Endothelial cell of umbilical vein (primary cell): Measurements from ENCODE around the gene CFAP99. TPM values are rescaled to one million over a fixed set of nuclear protein-coding genes. Genes with fewer than 3 reads are reported as not detected.

Experiments
- BruUV-seq: library from RNA; stranded (reverse); fragments of 400-500 nt; replicated peaks from 2 replicates; lab custom pipeline; 2021; lab: Mats Ljungman, UMichigan
- CTCF ChIA-PET: fragments of 300-600, 350-600 bp; sonication (Branson Sonifier 250); formaldehyde crosslinking; loops from one replicate; lab custom pipeline; 2021; ENCODE audit warnings: antibody characterized with exemption, inconsistent platforms; lab: Charles Lee
- POLR2A ChIA-PET: fragments of 300-600, 350-600 bp; sonication (Branson Sonifier 250); formaldehyde crosslinking; loops from one replicate; lab custom pipeline; 2021; ENCODE audit warnings: antibody characterized with exemption, inconsistent platforms; lab: Charles Lee
- DNase-seq: peaks from one replicate; pipeline ENCODE4 v3.0.0-alpha.2; 2011; ENCODE audit warnings: low read depth, low spot score
- FAIRE-seq: peaks from 2 replicates; lab custom pipeline; 2011; peaks lifted over from hg19 to GRCh38; lab: Jason Lieb, UNC
- H2AFZ ChIP-seq: 2 replicates; pipeline ENCODE4 v1.6.0; 2012; ENCODE audit warnings: low read depth, low read length, control low read depth, inconsistent platforms
- H3K27ac ChIP-seq: 2 replicates; pipeline ENCODE4 v1.5.1; 2011; ENCODE audit warnings: low read depth, mild to moderate bottlenecking, control low read depth, low read length, moderate library complexity; ENCODE audit not compliant: insufficient read depth
- H3K27me3 ChIP-seq, 2 experiments: 2 replicates each; pipeline versions ENCODE4 v1.6.0 to v1.6.1; 2011; ENCODE audit warnings: low read length in 2 of 2, mixed read lengths in 1 of 2; ENCODE audit not compliant: control insufficient read depth in 2 of 2, insufficient read depth in 2 of 2
- H3K36me3 ChIP-seq, 2 experiments: 2 replicates in 1 of 2; 3 replicates in 1 of 2; pipeline ENCODE4 v1.5.1; 2011; ENCODE audit warnings: low read length in 2 of 2, mild to moderate bottlenecking in 1 of 2, moderate library complexity in 1 of 2; ENCODE audit not compliant: control insufficient read depth in 2 of 2, insufficient read depth in 2 of 2; ENCODE audit errors: extremely low read depth in 1 of 2
- H3K4me1 ChIP-seq: 3 replicates; pipeline ENCODE4 v1.5.1; 2011; ENCODE audit warnings: mild to moderate bottlenecking, low read length; ENCODE audit not compliant: control insufficient read depth, insufficient read depth; ENCODE audit errors: extremely low read depth
- H3K4me2 ChIP-seq: 2 replicates; pipeline ENCODE4 v1.6.1; 2011; ENCODE audit warnings: low read length, control low read depth, mixed read lengths; ENCODE audit not compliant: insufficient read depth
- H3K4me3 ChIP-seq, 3 experiments: fragments of 200-600 bp in 1 of 3; sonication (generic), shearing (Covaris generic) in 1 of 3; replicated peaks in 1 of 3; 2 replicates each; pipeline ENCODE4 v1.5.1; 2011 to 2016; ENCODE audit warnings: control low read depth in 3 of 3, low read length in 3 of 3, mild to moderate bottlenecking in 2 of 3, inconsistent platforms in 1 of 3, low read depth in 1 of 3, moderate library complexity in 1 of 3; ENCODE audit not compliant: insufficient read depth in 1 of 3
- H3K79me2 ChIP-seq: 2 replicates; pipeline ENCODE4 v1.6.0; 2012; ENCODE audit warnings: low read length, inconsistent platforms; ENCODE audit not compliant: control insufficient read depth, insufficient read depth
- H3K9ac ChIP-seq: replicated peaks from 2 replicates; pipeline ENCODE3; 2011; ENCODE audit warnings: low read length, control low read depth; ENCODE audit not compliant: insufficient read depth; ENCODE audit errors: extremely low read depth
- H3K9me1 ChIP-seq: replicated peaks from 3 replicates; pipeline ENCODE4 v1.6.0; 2011; ENCODE audit warnings: mild to moderate bottlenecking, low read length; ENCODE audit not compliant: control insufficient read depth, insufficient read depth; ENCODE audit errors: extremely low read depth
- H3K9me3 ChIP-seq: replicated peaks from 2 replicates; pipeline ENCODE4 v1.5.1; 2012; ENCODE audit warnings: low read length, inconsistent platforms; ENCODE audit not compliant: control insufficient read depth, insufficient read depth
- H4K20me1 ChIP-seq: replicated peaks from 2 replicates; pipeline ENCODE3; 2011; ENCODE audit warnings: mild to moderate bottlenecking, low read length; ENCODE audit not compliant: control insufficient read depth, insufficient read depth; ENCODE audit errors: extremely low read depth
- FOS ChIP-seq: IDR thresholded peaks from 2 replicates; pipeline ENCODE4 v1.6.1; 2011; ENCODE audit warnings: mild to moderate bottlenecking, low read length, moderate library complexity, borderline replicate concordance; ENCODE audit not compliant: insufficient read depth
- GATA2 ChIP-seq: IDR thresholded peaks from 2 replicates; pipeline ENCODE4 v1.7.0; 2011; ENCODE audit warnings: low read depth, mild to moderate bottlenecking, moderate library complexity, mixed read lengths, low read length; ENCODE audit not compliant: insufficient read length, insufficient read depth
- JUN ChIP-seq: IDR thresholded peaks from 2 replicates; pipeline ENCODE4 v1.6.1; 2011; ENCODE audit warnings: borderline replicate concordance, low read depth; ENCODE audit not compliant: insufficient read length, insufficient read depth
- MAX ChIP-seq: IDR thresholded peaks from 2 replicates; pipeline ENCODE4 v1.6.1; 2011; ENCODE audit not compliant: insufficient read depth, insufficient read length
- dilution Hi-C: fragments of 300-500 bp; cut with MboI; formaldehyde crosslinking; loops from one replicate; pipeline ENCODE4 v1.15.0; 2019; ENCODE audit warnings: low sequenced_read_pairs; ENCODE audit not compliant: extremely low pct_ligation_motif_present
- intact Hi-C: fragments of 100-400 bp; cut with micrococcal nuclease; formaldehyde crosslinking; loops from one replicate; pipeline ENCODE4 v1.10.0; 2022
- polyA plus RNA-seq, 4 experiments: library from polyadenylated mRNA; depleted of rRNA in 3 of 4; stranded (reverse) in 3 of 4; unstranded in 1 of 4; fragments of >200 nt; gene quantifications; 2 replicates each; pipeline versions ENCODE4 v1.2.1 to v1.2.3, GENCODE V29; 2011 to 2012; ENCODE audit warnings: missing spikeins in 1 of 4
- total RNA-seq: library from RNA; stranded (reverse); gene quantifications from 2 replicates; pipeline ENCODE4 v1.2.3, GENCODE V29; 2021
- TF ChIP-seq, protein P1 (sequence below), 2 donors: IDR thresholded peaks; 1 replicate in 1 of 2; 2 replicates in 1 of 2; pipeline ENCODE4 v1.5.1; 2011; ENCODE audit warnings: low read length in 2 of 2, mild to moderate bottlenecking in 2 of 2, moderate library complexity in 2 of 2, control low read depth in 1 of 2, inconsistent platforms in 1 of 2, low read depth in 1 of 2; ENCODE audit not compliant: insufficient read depth in 1 of 2; ENCODE audit errors: extremely low read depth in 1 of 2

Gene CFAP99
- total and polyA plus RNA-seq, 2 donors (not counting 3 experiments of a cell fraction or from before 2014, with no cell fraction given), result 0.03 TPM; not detected in 1

GRCh38 chr4:2408976-2409375 is 9.8 kb upstream of the CFAP99 start:
- Histone ChIP-seq H3K4me3 (no peak overlapping the region), H3K79me2 (peaks cover 22% of the 10 kb centered on the region), H3K9me3 (no peaks in the 10 kb centered on the region), H3K9ac (no peak overlapping the region), H3K9me1 (no peaks in the 10 kb centered on the region), H4K20me1 (no peaks in the 10 kb centered on the region), H3K4me1 (peaks cover 17% of the 10 kb centered on the region), H2AFZ (no peak overlapping the region), H3K4me2 (no peak overlapping the region), H3K27me3 (no peaks in the 10 kb centered on the region), H3K36me3 (no peaks in the 10 kb centered on the region), H3K27ac (no peak overlapping the region)
- DNase-seq (no peak), FAIRE-seq (no peak)
- POLR2A ChIA-PET, result no interaction called here
- no TSS peak for BruUV-seq
- intact Hi-C loops (no loop called here), dilution Hi-C loops (no loop called here)
- CTCF ChIA-PET, result no interaction called here
- TF ChIP-seq GATA2 (no peak), MAX (no peak), JUN (no peak), FOS (no peak)
- TF ChIP-seq, protein P1, sequence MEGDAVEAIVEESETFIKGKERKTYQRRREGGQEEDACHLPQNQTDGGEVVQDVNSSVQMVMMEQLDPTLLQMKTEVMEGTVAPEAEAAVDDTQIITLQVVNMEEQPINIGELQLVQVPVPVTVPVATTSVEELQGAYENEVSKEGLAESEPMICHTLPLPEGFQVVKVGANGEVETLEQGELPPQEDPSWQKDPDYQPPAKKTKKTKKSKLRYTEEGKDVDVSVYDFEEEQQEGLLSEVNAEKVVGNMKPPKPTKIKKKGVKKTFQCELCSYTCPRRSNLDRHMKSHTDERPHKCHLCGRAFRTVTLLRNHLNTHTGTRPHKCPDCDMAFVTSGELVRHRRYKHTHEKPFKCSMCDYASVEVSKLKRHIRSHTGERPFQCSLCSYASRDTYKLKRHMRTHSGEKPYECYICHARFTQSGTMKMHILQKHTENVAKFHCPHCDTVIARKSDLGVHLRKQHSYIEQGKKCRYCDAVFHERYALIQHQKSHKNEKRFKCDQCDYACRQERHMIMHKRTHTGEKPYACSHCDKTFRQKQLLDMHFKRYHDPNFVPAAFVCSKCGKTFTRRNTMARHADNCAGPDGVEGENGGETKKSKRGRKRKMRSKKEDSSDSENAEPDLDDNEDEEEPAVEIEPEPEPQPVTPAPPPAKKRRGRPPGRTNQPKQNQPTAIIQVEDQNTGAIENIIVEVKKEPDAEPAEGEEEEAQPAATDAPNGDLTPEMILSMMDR (IDR thresholded peaks at IDR 0.05; ENCODE audit: extremely low read depth in 1 of 2, insufficient read depth in 1 of 2, low read depth in 1 of 2, low read length in 2 of 2), result no peak

GRCh38 chr4:2409381-2409783 is 9.4 kb upstream of the CFAP99 start:
- intact Hi-C loops, result no loop called here
- BruUV-seq, result no TSS peak
- dilution Hi-C loops, result no loop called here

More at GRCh38 chr4:2409381-2409783, 9.4 kb upstream of the CFAP99 start:
- TF ChIP-seq MAX, result no peak
- Histone ChIP-seq H4K20me1 (no peaks in the 10 kb centered on the region), H3K9ac (no peak overlapping the region), H3K9me1 (no peaks in the 10 kb centered on the region), H3K4me2 (no peak overlapping the region), H3K4me3 (no peak overlapping the region), H3K27me3 (no peaks in the 10 kb centered on the region), H3K4me1 (peaks cover 22% of the 10 kb centered on the region), H3K9me3 (no peaks in the 10 kb centered on the region), H3K79me2 (peaks cover 26% of the 10 kb centered on the region), H3K36me3 (no peaks in the 10 kb centered on the region), H3K27ac (no peak overlapping the region), H2AFZ (no peak overlapping the region)
- ChIA-PET POLR2A (no interaction called here), CTCF (no interaction called here)
- no peak for DNase-seq
- no peak for FAIRE-seq
